Activated CD4-positive, alpha-beta T cell treated with anti-CD3 and anti-CD28 coated beads, Interleukin-2, amount 10 ng/mL, durations not matched to agents 24 days and 14 days (primary cell): Measurements from ENCODE around the gene TIMD4. TPM values are rescaled to one million over a fixed set of nuclear protein-coding genes. Genes with fewer than 3 reads are reported as not detected.

Experiments
- DNase-seq: peaks from one replicate; pipeline ENCODE4 v3.0.0; 2022
- H3K27ac Mint-ChIP-seq: one replicate; pipeline ENCODE4 v1.8.0; 2022; ENCODE audit warnings: mild to moderate bottlenecking, mixed read lengths
- H3K27me3 Mint-ChIP-seq: one replicate; pipeline ENCODE4 v1.8.0; 2022; ENCODE audit warnings: mixed read lengths
- H3K36me3 Mint-ChIP-seq: one replicate; pipeline ENCODE4 v1.8.0; 2022; ENCODE audit warnings: low read depth, mild to moderate bottlenecking, mixed read lengths
- H3K4me1 Mint-ChIP-seq: one replicate; pipeline ENCODE4 v1.8.0; 2021; ENCODE audit warnings: mixed read lengths
- H3K4me3 Mint-ChIP-seq: one replicate; pipeline ENCODE4 v1.8.0; 2022; ENCODE audit warnings: mild to moderate bottlenecking, moderate library complexity, mixed read lengths
- H3K9me3 Mint-ChIP-seq: one replicate; pipeline ENCODE4 v1.8.0; 2021; ENCODE audit warnings: mixed read lengths
- intact Hi-C: fragments of 100-400 bp; cut with micrococcal nuclease; formaldehyde crosslinking; loops from one replicate; pipeline ENCODE4 v1.15.1; 2023
- total RNA-seq: library from RNA; stranded (reverse); gene quantifications from 2 replicates; pipeline ENCODE4 v1.2.3, GENCODE V29; 2022

TIMD4 gene
- total RNA-seq, 1 donor from 2014 or later = 15.1 TPM

- peak overlapping the region; percentile 55 for H3K4me3 Mint-ChIP-seq
- H3K27ac Mint-ChIP-seq = peak overlapping the region; percentile 92
- intact Hi-C loops = no loop called here
- peaks cover 64% of the 10 kb centered on the region for H3K36me3 Mint-ChIP-seq
- H3K9me3 Mint-ChIP-seq = peaks cover 13% of the 10 kb centered on the region
- no peak for DNase-seq
- peaks cover 63% of the 10 kb centered on the region for H3K4me1 Mint-ChIP-seq
- no peaks in the 10 kb centered on the region for H3K27me3 Mint-ChIP-seq
Measured at GRCh38 chr5:156914371-156914737, 48.7 kb downstream of the TIMD4 start.

- H3K36me3 Mint-ChIP-seq = peaks cover 59% of the 10 kb centered on the region
- H3K4me3 Mint-ChIP-seq = peak overlapping the region; percentile 55
- H3K4me1 Mint-ChIP-seq = peaks cover 58% of the 10 kb centered on the region
- peak overlapping the region; percentile 92 for H3K27ac Mint-ChIP-seq
- H3K9me3 Mint-ChIP-seq = peaks cover 13% of the 10 kb centered on the region
- peak; percentile 86 for DNase-seq
- intact Hi-C loops = loop anchor here (2.0 kb wide), 1 partner anchor 21 kb away; no protein-coding TSS in a partner anchor
- H3K27me3 Mint-ChIP-seq = no peaks in the 10 kb centered on the region
Measured at GRCh38 chr5:156913719-156914370, 49.2 kb downstream of the TIMD4 start.

- intact Hi-C loops = loop anchor here (2.0 kb wide), 1 partner anchor 21 kb away; no protein-coding TSS in a partner anchor
- peaks cover 54% of the 10 kb centered on the region for H3K36me3 Mint-ChIP-seq
Measured at GRCh38 chr5:156913355-156913718, 49.7 kb downstream of the TIMD4 start.

GRCh38 chr5:156912869-156913268 is 50.2 kb downstream of the TIMD4 start:
- H3K4me3 Mint-ChIP-seq = peak overlapping the region; percentile 21
- H3K27me3 Mint-ChIP-seq = no peaks in the 10 kb centered on the region
- no peak for DNase-seq
- intact Hi-C loops = loop anchor here (2.0 kb wide), 1 partner anchor 20 kb away; no protein-coding TSS in a partner anchor
- H3K4me1 Mint-ChIP-seq = peaks cover 53% of the 10 kb centered on the region
- peak overlapping the region; percentile 92 for H3K27ac Mint-ChIP-seq
- H3K36me3 Mint-ChIP-seq = peaks cover 52% of the 10 kb centered on the region
- peaks cover 13% of the 10 kb centered on the region for H3K9me3 Mint-ChIP-seq

More at GRCh38 chr5:156913355-156913718, 49.7 kb downstream of the TIMD4 start:
- Mint-ChIP-seq H3K4me3 (peak overlapping the region; percentile 21), H3K27ac (peak overlapping the region; percentile 92), H3K9me3 (peaks cover 13% of the 10 kb centered on the region), H3K4me1 (peaks cover 54% of the 10 kb centered on the region), H3K27me3 (no peaks in the 10 kb centered on the region)
- DNase-seq = no peak

GRCh38 chr5:156909180-156909579 is 53.8 kb downstream of the TIMD4 start:
- Mint-ChIP-seq H3K27me3 (no peaks in the 10 kb centered on the region), H3K4me3 (no peak overlapping the region), H3K9me3 (peaks cover 13% of the 10 kb centered on the region), H3K36me3 (peaks cover 26% of the 10 kb centered on the region), H3K27ac (no peak overlapping the region), H3K4me1 (peaks cover 45% of the 10 kb centered on the region)
- DNase-seq = no peak
- intact Hi-C loops = no loop called here

- H3K27ac Mint-ChIP-seq = peak overlapping the region; percentile 16
- H3K36me3 Mint-ChIP-seq = peaks cover 16% of the 10 kb centered on the region
- no peak overlapping the region for H3K4me3 Mint-ChIP-seq
- H3K4me1 Mint-ChIP-seq = peaks cover 35% of the 10 kb centered on the region
- peaks cover 8% of the 10 kb centered on the region for H3K9me3 Mint-ChIP-seq
- intact Hi-C loops = no loop called here
- no peaks in the 10 kb centered on the region for H3K27me3 Mint-ChIP-seq
- no peak for DNase-seq
Measured at GRCh38 chr5:156907667-156908066, 55.4 kb downstream of the TIMD4 start.

GRCh38 chr5:156906807-156907206 is 56.2 kb downstream of the TIMD4 start:
- no peak for DNase-seq
- Mint-ChIP-seq H3K36me3 (peaks cover 13% of the 10 kb centered on the region), H3K27ac (peak overlapping the region; percentile 49), H3K27me3 (no peaks in the 10 kb centered on the region), H3K4me1 (peaks cover 32% of the 10 kb centered on the region), H3K9me3 (peaks cover 4% of the 10 kb centered on the region), H3K4me3 (no peak overlapping the region)
- intact Hi-C loops = no loop called here

- intact Hi-C loops = no loop called here
- Mint-ChIP-seq H3K4me1 (peaks cover 31% of the 10 kb centered on the region), H3K4me3 (no peak overlapping the region), H3K27ac (no peak overlapping the region), H3K27me3 (no peaks in the 10 kb centered on the region), H3K36me3 (peaks cover 14% of the 10 kb centered on the region), H3K9me3 (peaks cover 15% of the 10 kb centered on the region)
- no peak for DNase-seq
Measured at GRCh38 chr5:156896546-156896945, 66.5 kb downstream of the TIMD4 start.

- intact Hi-C loops = loop anchor here (2.0 kb wide), 1 partner anchor 19 kb away; no protein-coding TSS in a partner anchor
- peaks cover 10% of the 10 kb centered on the region for H3K9me3 Mint-ChIP-seq
- H3K4me3 Mint-ChIP-seq = peak overlapping the region; percentile 59
- H3K36me3 Mint-ChIP-seq = peaks cover 8% of the 10 kb centered on the region
- peak overlapping the region; percentile 88 for H3K27ac Mint-ChIP-seq
- no peaks in the 10 kb centered on the region for H3K27me3 Mint-ChIP-seq
- DNase-seq = peak; percentile 65
- peaks cover 42% of the 10 kb centered on the region for H3K4me1 Mint-ChIP-seq
Measured at GRCh38 chr5:156893517-156893916, 69.5 kb downstream of the TIMD4 start.

- no peaks in the 10 kb centered on the region for H3K27me3 Mint-ChIP-seq
- H3K4me1 Mint-ChIP-seq = peaks cover 42% of the 10 kb centered on the region
- peaks cover 10% of the 10 kb centered on the region for H3K9me3 Mint-ChIP-seq
- H3K27ac Mint-ChIP-seq = peak overlapping the region; percentile 88
- intact Hi-C loops = loop anchor here (1.0 to 2.0 kb wide), 3 partner anchors 20 to 132 kb away; no protein-coding TSS in a partner anchor
- DNase-seq = no peak
- peaks cover 8% of the 10 kb centered on the region for H3K36me3 Mint-ChIP-seq
- peak overlapping the region; percentile 59 for H3K4me3 Mint-ChIP-seq
Measured at GRCh38 chr5:156892864-156893263, 70.2 kb downstream of the TIMD4 start.

- Mint-ChIP-seq H3K36me3 (peaks cover 8% of the 10 kb centered on the region), H3K27ac (peak overlapping the region; percentile 88), H3K4me3 (peak overlapping the region; percentile 4), H3K4me1 (peaks cover 42% of the 10 kb centered on the region), H3K27me3 (no peaks in the 10 kb centered on the region), H3K9me3 (peaks cover 10% of the 10 kb centered on the region)
- intact Hi-C loops = loop anchor here (1.0 to 2.0 kb wide), 3 partner anchors 21 to 133 kb away; no protein-coding TSS in a partner anchor
- no peak for DNase-seq
Measured at GRCh38 chr5:156892223-156892622, 70.8 kb downstream of the TIMD4 start.

- peaks cover 2% of the 10 kb centered on the region for H3K36me3 Mint-ChIP-seq
- intact Hi-C loops = no loop called here
- H3K4me1 Mint-ChIP-seq = peaks cover 36% of the 10 kb centered on the region
- H3K9me3 Mint-ChIP-seq = peaks cover under 1% of the 10 kb centered on the region
- DNase-seq = no peak
- H3K27me3 Mint-ChIP-seq = no peaks in the 10 kb centered on the region
- H3K27ac Mint-ChIP-seq = peak overlapping the region; percentile 42
- H3K4me3 Mint-ChIP-seq = no peak overlapping the region
Measured at GRCh38 chr5:156888520-156888919, 74.5 kb downstream of the TIMD4 start.

- Mint-ChIP-seq H3K4me3 (no peak overlapping the region), H3K27me3 (peaks cover 1% of the 10 kb centered on the region), H3K4me1 (peaks cover 1% of the 10 kb centered on the region), H3K27ac (no peak overlapping the region), H3K36me3 (peaks cover 5% of the 10 kb centered on the region), H3K9me3 (peaks cover 17% of the 10 kb centered on the region)
- no peak for DNase-seq
- intact Hi-C loops = no loop called here
Measured at GRCh38 chr5:156883316-156883875, 79.6 kb downstream of the TIMD4 start.

- H3K36me3 Mint-ChIP-seq = peaks cover 4% of the 10 kb centered on the region
- no peaks in the 10 kb centered on the region for H3K4me1 Mint-ChIP-seq
Measured at GRCh38 chr5:156879665-156880285, 83.3 kb downstream of the TIMD4 start.

More at GRCh38 chr5:156879665-156880285, 83.3 kb downstream of the TIMD4 start:
- H3K4me3 Mint-ChIP-seq = no peak overlapping the region
- intact Hi-C loops = no loop called here
- H3K9me3 Mint-ChIP-seq = peaks cover 20% of the 10 kb centered on the region
- DNase-seq = no peak
- H3K27me3 Mint-ChIP-seq = peaks cover 1% of the 10 kb centered on the region
- H3K27ac Mint-ChIP-seq = no peak overlapping the region
